CD4-positive, alpha-beta T cell treated with Interleukin-15 for 1 hour (primary cell): ENCODE data around the gene MRPL9.
"Not testable (repeated sequence)": the region's sequence is repeated elsewhere in the genome, so short reads cannot be mapped to it uniquely, and the experiment has no call there.

ENCODE experiments used
- DNase-seq: peaks from one replicate; pipeline ENCODE4 v3.0.0-alpha.2; 2020

The MRPL9 gene

DNA sequence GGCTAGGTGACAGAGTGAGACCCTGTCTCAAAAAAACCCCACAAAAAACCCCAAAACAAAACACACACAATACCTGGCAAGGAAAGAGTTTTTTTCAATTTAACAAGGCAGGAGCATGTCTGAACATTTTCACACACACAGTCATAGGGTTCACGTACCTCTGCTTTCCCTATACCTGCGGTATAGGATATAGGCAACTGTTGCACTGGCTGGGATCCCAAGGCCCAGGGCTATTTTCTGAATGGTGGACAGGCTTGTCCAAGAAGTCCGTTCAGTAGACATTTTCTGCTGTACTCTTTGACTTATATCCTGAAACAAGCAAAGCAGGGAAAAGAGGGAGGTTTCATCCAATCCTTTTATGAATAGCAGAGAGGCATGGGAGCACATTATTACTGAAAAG is 19.4 kb upstream of the MRPL9 start:
- no peak for DNase-seq

DNA sequence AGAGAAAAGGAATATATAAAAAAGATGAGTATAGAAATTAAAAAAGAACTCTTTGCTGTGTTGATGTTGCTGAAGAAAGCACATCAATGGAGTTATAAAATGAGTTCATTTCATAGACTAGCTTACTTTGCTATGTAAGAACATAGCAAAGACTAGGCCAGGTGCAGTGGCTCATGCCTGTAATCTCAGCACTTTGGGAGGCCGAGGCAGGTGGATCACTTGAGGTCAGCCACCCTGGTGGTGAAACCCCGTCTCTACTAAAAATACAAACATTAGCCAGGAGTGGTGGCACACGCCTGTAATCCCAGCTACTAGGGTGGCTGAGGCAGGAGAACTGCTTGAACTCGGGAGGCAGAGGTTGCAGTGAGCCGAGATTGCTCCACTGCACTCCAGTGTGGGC is 18.7 kb upstream of the MRPL9 start:
- DNase-seq: not testable (repeated sequence)

DNA sequence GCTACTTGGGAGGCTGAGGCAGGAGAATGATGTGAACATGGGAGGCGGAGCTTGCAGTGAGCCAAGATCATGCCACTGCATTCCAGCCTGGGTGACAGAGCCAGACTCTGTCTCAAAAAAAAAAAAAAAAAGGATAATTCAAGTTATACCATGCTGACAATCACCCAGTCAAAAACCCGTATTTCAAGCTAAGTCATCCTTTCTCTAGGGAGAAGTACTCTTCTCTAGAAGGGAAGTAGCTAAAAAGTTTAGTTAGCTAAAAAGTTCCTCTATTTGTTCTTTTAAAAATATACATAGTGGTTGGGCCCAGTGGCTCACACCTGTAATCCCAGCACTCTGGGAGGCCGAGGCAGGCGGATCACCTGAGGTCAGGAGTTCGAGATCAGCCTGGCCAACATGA is 17.4 kb upstream of the MRPL9 start:
- DNase-seq: not testable (repeated sequence)

DNA sequence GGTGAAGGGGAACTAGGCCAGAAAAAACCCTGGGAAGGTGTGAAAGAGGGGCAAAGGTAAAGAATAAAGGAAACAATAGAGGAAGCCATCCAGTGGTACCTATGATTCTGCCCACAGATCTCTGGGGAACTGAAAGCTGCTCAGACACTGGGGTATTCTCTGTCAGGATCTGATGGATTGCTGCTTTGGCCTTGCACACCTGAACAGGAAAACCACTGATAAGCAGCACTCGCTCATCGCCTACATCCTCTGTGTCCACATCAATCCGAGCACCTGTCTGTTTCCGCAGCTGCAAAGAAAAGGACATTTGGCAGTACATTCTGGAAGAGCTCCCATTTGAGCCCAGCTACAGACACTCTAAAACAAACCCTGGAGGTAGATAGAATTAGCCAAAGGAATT is 16.6 kb upstream of the MRPL9 start:
- no peak for DNase-seq

DNA sequence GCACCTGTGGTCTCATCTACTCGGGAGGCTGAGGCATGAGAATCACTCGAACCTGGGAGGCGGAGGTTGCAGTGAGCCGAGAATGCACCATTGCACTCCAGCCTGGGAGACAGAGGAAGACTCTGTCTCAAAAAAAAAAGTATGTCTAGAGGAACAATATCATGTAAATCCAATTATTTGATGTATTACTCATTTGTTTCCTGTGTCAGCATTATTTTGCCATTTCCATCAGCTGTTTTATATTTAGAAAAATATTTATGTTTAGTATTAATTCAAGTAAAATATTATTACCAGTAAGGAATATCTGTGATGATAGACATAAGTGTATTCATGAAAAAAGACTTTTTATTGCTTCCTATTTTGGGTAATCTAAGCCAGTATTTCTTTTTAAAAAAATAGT is 14.0 kb upstream of the MRPL9 start:
- DNase-seq: no peak

DNA sequence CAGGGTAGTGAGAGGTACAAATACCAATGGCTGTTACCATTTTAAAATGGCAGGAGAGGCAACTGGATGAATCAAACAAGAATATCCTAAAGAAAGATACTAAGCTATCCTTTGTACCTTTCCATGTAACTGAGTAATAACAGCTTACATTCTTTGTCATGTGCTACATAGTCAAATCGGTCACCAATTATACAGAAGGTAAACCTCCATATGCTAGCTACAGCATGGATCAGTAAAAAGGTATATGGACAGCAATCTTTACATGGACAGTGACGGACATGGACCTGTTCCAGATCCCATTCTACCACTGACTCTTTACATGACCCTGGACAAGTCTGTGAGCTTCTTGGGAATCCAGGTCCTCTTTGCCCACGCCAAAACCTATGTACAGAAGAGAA is 13.4 kb upstream of the MRPL9 start:
- DNase-seq: no peak

DNA sequence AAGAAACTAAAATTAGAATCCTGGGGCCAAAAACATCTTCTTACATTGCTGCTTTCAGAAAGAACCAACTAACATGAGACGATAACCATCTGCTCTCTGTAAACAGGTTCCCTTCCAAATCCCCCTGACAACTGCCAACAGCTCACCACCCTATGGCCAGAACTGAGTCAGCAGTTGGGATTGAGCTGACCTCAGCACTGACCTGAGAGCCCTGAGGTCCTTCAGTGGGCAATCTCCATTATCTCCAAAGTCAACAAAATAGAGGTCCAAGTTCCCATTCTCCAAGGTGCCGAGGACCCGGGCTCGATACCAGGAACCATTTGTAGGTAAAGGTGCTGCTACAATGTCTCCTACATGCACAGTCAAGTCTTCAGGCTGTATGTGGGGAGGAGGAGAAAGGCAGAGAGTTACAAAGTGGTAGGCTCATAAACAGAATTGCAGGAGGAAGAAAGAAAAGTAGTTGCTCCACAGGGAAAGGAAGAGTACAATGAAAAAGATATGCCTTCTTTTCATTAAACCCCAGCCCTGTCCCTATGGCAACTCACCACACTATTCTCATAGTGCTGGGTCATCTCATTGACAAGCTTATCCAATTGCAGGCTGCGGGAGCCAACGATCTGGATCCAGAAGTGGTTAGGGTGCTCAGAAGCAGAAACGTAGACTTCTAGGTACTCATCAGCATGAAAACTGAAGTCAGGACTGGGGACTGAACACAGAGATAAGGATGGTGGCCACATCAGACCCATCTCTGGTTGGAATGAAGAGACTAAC is 12.8 kb upstream of the MRPL9 start:
- no peak for DNase-seq

DNA sequence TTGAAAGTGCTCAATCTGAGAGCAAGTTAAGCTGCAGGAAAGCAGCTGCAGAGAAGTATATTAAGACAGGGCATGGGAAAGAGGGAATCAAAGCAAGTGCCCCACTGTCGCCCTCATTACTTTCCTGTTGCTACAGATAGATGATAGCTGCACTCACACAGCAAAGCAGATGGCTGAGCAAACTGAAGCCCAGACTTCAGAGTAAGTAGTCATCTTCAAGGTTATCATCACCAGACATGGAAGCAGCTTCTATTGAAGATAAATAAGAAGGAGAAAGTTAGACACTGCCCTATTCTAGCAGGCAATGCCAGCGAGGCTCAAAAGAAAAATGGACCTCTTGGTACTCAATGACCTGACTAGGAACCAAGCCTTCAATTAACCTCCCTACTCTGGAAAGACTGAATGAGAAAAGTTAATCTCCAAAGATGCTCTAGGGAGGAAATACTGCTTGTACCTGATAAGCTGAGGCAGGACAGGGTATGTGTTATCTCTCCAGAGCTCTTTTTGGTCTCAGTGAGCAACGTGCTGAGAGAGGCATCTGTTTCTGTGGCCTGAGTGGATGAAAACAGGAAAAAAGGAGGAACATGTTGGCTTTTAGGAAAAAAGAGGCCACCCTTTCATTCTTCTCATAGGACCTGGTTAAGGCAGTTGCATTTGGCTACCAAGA is 11.1 kb upstream of the MRPL9 start:
- DNase-seq: no peak

DNA sequence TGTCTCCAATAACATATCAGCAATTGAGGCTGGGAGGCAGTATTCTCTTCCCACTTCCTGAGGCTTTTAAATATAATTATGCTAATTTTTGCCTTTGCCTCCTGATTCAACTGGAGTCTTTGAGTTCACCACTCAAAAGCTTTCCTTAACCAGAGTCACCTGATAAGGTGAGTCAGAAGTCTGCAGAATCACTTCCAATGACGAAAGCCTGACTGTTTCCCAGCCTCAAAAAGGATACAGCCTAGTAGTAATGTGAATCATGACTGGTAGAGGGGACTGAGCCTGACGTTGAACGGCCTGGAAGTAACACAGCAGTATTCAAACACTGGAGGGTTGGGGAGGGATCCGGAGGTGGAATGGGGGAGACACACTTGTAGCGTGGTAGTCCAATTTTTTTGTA is 10.4 kb upstream of the MRPL9 start:
- no peak for DNase-seq

DNA sequence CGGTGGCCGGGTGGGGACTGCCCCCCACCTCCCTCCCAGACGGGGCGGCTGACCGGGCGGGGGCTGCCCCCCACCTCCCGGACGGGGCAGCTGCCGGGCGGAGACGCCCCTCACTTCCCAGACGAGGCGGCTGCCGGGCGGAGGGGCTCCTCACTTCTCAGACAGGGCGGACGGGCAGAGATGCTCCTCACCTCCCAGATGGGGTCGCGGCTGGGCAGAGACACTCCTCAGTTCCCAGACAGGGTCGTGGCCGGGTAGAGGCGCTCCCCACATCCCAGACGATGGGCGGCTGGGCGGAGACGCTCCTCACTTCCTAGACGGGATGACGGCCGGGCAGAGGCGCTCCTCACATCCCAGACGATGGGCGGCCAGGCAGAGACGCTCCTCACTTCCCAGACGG is 6.0 kb upstream of the MRPL9 start:
- not testable (repeated sequence) for DNase-seq

DNA sequence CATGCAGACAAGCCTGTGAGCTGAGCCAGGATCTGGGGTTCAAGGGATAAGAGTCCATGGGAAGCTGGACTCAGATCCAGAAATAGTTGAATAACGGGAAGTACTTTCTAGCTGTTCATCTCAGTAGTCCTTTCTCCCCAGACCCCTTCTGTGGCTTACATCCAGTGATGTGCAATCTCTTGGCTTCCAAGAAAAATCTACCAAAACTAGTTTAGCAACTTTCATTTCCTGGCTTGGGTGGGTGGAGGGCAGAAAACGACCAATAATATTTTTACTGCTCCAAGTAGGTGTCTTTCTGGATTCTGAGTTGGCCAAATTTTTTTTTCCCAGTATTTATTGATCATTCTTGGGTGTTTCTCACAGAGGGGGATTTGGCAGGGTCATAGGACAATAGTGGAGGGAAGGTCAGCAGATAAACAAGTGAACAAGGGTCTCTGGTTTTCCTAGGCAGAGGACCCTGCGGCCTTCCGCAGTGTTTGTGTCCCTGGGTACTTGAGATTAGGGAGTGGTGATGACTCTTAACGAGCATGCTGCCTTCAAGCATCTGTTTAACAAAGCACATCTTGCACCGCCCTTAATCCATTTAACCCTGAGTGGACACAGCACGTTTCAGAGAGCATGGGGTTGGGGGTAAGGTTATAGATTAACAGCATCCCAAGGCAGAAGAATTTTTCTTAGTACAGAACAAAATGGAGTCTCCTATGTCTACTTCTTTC is 5.2 kb upstream of the MRPL9 start:
- DNase-seq: not testable (repeated sequence)

DNA sequence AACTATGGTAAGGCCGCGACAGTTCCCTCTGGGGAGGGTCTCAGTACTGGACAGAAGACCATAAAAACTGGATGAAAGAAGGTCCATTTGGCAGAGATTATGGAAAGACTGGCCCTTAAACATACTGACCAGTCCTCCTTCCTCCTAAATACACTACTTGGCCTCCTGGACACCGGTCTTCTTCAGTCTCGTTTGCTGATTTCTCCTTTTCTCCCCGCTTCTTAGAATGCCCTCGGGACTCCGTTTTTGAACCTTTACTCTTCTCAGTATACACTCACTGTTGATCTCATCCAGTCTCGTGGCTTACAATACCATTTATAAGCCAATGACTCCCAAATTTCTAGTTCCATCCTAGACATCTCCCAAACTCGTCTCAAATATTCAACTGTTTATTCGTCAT is 694 bp upstream of the MRPL9 start:
- no peak for DNase-seq

DNA sequence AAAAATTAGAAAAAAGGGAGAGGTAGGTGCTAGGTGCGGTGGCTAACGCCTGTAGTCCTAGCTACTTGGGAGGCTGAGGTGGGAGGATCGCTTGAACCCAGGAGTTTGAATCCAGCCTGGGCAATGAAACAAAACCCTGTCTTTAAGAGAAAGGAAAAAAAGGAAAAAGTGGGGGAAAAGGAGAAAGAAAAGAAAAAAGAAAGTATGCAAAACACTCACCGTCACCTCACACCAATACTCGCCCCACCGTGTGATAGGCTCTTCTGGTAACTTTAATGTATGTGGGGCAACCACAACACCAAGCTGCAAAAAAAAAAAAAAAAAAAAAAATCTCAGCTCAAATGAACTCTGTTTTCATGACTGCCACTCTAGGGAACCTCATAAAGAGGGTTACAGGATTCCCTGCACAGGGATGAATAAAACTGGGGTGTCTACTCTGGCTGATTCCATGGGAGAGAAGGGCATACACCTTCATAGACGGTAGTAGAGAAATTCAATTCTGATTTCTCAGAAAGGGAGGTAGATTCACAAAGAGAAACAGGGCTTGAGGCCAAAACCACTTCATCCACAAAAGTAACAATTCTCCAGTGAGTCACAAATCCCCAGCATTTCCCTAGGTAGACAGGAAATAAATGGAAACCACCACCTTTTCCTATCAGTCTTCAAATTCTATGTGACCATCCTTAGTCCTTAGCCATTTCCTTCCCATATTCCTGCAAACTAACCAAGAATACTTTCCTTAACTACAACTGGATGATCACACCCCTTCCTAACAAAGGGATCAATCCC is 2.5 kb downstream of the MRPL9 start:
- no peak for DNase-seq

DNA sequence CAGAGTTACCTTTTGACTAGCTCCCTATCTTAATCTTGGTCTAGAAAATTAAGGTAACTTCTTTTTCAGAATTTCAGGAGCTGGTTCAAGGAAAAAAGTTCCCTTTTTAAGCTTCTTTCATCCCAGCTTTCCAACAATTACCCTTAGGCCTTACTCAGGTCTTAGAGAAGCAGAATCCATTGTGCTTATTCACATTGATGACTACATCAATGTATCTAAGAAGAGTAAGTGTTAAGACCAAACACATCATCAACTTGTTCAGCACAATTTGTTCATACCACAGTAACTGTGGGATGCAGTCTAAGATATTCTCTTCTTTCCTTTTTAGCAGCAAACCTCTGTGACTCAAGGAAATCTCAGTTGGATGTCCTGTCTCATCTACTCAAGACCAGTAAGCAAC is 4.1 kb downstream of the MRPL9 start:
- no peak for DNase-seq

DNA sequence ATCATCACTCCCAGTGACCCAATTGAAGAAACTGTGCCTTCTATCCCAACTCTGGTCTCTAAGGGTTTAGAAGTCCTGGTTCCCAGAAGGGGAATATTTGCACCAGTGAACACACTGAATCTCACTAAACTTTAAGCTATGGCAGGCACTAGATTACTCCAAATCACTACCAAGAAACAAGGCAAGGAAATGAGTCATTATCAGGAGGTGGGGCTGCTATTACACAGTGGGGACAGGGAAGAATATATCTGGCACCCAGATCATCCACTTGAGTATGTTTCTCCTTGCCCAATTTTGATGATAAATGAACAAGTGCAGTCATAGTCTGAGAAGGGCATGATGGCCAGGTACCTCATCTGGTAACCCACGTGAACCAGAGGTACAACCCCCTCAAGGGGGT is 7.0 kb downstream of the MRPL9 start:
- DNase-seq: no peak

DNA sequence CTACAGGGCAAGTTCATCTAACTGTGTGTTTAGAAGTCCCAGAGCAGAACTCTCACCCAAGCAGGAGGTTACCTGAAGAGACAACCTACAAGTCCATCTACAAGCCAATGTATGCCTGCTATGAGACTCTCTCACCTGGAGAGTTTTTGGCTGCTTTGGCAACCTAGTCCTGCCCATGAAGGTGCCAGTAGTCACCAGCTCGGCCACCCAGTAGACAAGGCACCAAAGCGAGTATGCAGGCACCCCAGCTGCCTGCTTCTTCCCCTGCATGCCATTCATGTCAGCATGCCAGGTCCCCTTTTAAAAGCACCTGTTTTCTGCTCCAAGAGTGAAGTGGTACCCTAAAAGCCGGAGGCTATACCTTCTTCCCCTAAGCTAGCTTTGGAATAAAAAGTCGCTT is 21.8 kb downstream of the MRPL9 start:
- DNase-seq: no peak

DNA sequence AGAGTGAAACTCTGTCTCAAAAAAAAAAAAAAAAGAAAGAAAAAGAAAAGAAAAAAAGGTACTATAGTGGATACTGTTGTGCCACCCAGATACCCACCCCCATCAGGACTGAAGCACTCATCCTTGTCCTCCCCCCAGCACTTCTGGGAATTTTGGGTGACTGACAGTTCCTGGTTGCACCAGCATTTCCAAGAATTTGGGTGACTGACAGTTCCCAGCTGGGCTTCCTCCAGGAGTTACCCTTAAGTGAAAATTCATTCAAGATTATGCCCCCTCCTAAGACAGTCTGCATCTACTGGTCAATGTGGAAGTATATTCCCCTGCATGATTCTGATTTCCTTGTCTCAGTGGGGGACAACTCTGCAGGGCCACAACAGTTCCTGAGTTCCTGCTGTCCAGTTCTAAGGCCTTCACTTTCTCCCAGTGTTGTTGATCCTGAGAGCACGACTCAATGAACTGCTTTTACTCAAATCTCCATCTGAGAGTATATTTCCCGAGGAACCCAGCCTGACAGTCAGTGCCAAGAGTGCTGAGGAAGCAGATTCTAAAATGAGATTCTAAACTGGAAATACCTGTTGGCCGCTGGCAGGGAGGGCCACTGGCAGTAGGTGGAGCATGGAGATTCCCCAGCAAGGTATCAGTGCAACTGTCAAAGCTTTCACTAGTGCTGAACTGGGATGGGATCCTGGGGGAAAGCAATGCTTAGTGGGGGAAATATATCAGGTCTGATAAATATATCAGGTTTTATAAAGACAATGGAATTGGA is 23.5 kb downstream of the MRPL9 start:
- DNase-seq: no peak

DNA sequence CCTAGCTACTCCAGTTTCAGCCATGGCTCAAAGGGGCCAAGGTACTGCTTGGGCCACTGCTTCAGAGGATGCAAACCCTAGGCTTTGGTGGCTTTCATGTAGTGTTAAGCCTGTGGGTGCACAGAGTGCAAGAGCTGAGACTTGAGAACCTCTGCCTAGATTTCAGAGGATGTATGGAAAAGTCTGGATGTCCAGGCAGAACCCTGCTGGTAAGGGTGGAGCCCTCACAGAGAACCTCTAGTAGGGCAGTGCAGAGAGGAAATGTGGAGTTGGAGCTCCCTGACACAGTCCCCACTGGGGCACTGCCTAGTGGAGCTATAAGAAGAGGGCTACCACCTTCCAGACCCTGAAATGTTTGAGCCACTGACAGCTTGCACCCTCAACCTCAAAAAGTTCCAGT is 25.8 kb downstream of the MRPL9 start:
- DNase-seq: no peak

DNA sequence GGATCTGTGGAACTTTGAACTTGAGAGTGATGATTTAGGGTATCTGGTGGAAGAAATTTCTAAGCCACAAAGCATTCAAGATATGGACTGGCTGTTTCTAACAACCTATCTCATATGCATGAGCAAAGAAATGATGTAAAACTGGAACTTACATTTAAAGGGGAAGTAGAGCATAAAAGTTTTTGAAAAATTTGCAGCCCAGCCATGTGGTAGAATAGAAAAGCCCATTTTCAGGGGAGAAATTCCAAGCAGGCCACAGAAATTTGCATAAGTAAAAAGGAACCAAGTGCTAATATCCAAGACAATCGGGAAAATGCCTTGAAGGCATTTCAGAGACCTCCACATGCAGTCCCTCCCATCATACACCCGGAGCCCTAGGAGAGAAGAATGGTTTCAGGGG is 26.3 kb downstream of the MRPL9 start:
- DNase-seq: no peak

DNA sequence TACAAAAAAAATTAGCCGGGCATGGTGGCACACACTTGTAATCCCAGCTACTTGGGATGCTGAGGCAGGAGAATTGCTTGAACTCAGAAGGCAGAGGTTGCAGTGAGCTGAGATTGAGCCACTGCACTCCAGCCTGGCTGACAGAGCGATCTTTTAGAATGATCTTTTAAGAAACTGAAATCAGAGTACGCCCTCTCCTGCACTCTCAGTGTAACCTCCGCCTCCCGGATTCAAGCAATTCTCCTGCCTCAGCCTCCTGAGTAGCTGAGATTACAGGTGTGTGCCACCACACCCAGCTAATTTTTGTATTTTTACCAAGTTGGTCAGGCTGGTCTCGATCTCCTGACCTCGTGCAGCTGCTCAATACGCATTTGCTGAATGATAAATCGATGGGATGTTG is 29.3 kb downstream of the MRPL9 start:
- DNase-seq: not testable (repeated sequence)

DNA sequence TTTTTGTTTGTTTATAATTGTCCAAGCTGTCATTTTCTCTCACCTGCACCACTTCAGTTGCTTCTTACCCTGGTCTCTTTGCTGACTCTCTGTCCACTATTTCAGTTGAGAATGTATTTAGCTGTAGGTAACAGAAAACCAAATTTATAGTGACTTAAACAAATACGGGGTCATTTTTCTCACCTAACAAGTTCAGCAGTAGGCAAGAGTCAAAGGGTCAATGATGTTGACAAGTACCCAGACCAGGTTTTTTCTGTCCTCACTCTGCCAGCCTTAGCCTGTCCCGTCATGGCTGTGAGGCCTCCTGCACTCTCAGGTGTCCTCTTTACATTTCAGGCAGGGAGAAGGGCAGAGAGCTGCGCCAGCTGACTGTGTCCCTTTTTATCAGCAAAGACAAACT is 30.2 kb downstream of the MRPL9 start:
- DNase-seq: no peak

DNA sequence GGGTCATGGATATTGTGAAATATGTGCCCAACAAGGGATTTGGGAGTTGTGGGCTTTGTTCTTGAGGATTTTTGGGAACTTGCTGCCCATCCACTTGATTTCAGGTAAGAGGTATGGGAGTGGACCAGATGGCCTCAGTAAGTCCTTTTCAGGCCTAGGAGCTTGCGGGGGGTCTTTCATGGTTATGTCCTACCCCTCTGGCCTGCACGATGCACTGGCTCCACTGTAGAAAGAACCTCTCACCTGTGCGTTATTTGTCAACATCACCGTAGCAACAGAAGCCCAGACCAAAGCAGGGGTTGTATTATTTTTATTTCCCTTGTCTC is 33.4 kb downstream of the MRPL9 start:
- no peak for DNase-seq
